Psoas muscle (tissue), 8 donors: ENCODE data around the gene ME1. TPM values are rescaled to one million over a fixed set of nuclear protein-coding genes. Genes with fewer than 3 reads are reported as not detected.

Experiments used
- ATAC-seq, 4 donors: fragments of 200-7000 bp; cut with Tn5 transposase; one replicate each; pipeline ENCODE4 v1.9.1; 2020; ENCODE audit warnings: moderate library complexity in 3 of 4, mild to moderate bottlenecking in 2 of 4
- DNase-seq, 2 donors: peaks; one replicate each; pipeline ENCODE4 v3.0.0-alpha.2; 2020
- H3K27ac ChIP-seq: fragments of 200-600 bp; one replicate; pipeline ENCODE4 v1.8.0; 2022
- H3K27me3 ChIP-seq, 3 donors: fragments of 200-600 bp in 1 of 3; one replicate each; pipeline versions ENCODE4 v1.6.1 to v1.8.0; 2013 to 2022; ENCODE audit warnings: low read length in 2 of 3, mild to moderate bottlenecking in 2 of 3, moderate library complexity in 1 of 3; ENCODE audit not compliant: insufficient read depth in 3 of 3
- H3K36me3 ChIP-seq, 2 donors: fragments of 200-600 bp in 1 of 2; one replicate each; pipeline versions ENCODE4 v1.6.1 to v1.8.0; 2013 to 2022; ENCODE audit warnings: low read depth in 1 of 2, mild to moderate bottlenecking in 1 of 2, moderate library complexity in 1 of 2; ENCODE audit not compliant: insufficient read depth in 1 of 2
- H3K4me1 ChIP-seq: fragments of 200-600 bp; one replicate; pipeline ENCODE4 v1.8.0; 2022
- H3K4me3 ChIP-seq: fragments of 200-600 bp; one replicate; pipeline ENCODE4 v1.8.0; 2022; ENCODE audit warnings: mild to moderate bottlenecking
- H3K9me3 ChIP-seq: fragments of 200-600 bp; one replicate; pipeline ENCODE4 v1.8.0; 2022
- CTCF ChIP-seq: fragments of 200-600 bp; IDR thresholded peaks from one replicate; pipeline ENCODE4 v1.8.0; 2022; ENCODE audit warnings: antibody characterized with exemption
- WGBS, 3 donors: extraction: QIAGEN DNeasy Blood & Tissue Kit; methylation state at CpG; one replicate each; pipeline versions ENCODE4 v1.1.6 to v1.1.7; 2013; 5-methylcytosine and 5-hydroxymethylcytosine counted together
- intact Hi-C, 2 donors: fragments of 100-400 bp; cut with DNase I; formaldehyde crosslinking; loops; one replicate each; pipeline versions ENCODE4 v1.11.0 to v1.14.2; 2022
- polyA plus RNA-seq, 3 donors: library from polyadenylated mRNA; stranded (reverse); fragments of 200-250 nt; gene quantifications; one replicate each; pipeline ENCODE4 v1.2.3, GENCODE V29; 2013
- total RNA-seq, 4 donors: library from RNA; stranded (reverse); fragmentation: NEBNext Ultra II Directional in 2 of 4; extraction: Animal tissue kit (Norgen Biotek cat#: 25700) in 2 of 4; gene quantifications; one replicate each; pipeline versions ENCODE4 v1.2.1 to v1.2.4, GENCODE V29; 2021 to 2023
- donor health status: healthy with polysubstance abuse.
- donor health status: DM: no; HTN: no; CAD: no; lungs with moderate emphysema.
- donor health status: Bipolar disorder and iron deficiency.
- donor health status: healthy.
- donor health status: DM: yes; HTN: yes; CAD: no.
- donor health status: DM: no; HTN: no; CAD: no.
- donor health status: DM: no; HTN: no; CAD: no.
- donor health status: DM: yes; HTN: yes; CAD: no.

The ME1 gene
- total and polyA plus RNA-seq, 7 donors, result 13.5 to 52.2 (median 33.2) TPM

GRCh38 chr6:83429857-83430610 lies 817 bp downstream of the ME1 start:
- no peaks in the 10 kb centered on the region for H3K27me3 ChIP-seq
- intact Hi-C loops, result loop anchor here in 1 of 2 donors (10.0 kb wide), 1 partner anchor 45 kb away; no protein-coding TSS in a partner anchor
- H3K9me3 ChIP-seq, result peaks cover 7% of the 10 kb centered on the region
- TF ChIP-seq CTCF, result no peak
- peak in 1 of 2 donors; percentile 30 for DNase-seq
- peak overlapping the region; percentile 82 for H3K27ac ChIP-seq
- peaks cover 10% of the 10 kb centered on the region for H3K4me1 ChIP-seq
- ATAC-seq, result peak; percentile 55 to 69 (median 66)
- no peaks in the 10 kb centered on the region for H3K36me3 ChIP-seq
- WGBS, 3 donors, result 22 to 38% (median 22%) methylated on average over 13 of the region's 13 CpGs
- H3K4me3 ChIP-seq, result peak overlapping the region; percentile 89

- ATAC-seq, result no peak
- H3K9me3 ChIP-seq, result peaks cover 14% of the 10 kb centered on the region
- no peak for DNase-seq
- peaks cover 10% of the 10 kb centered on the region for H3K4me1 ChIP-seq
- no peaks in the 10 kb centered on the region for H3K36me3 ChIP-seq
- intact Hi-C loops, result loop anchor here in 1 of 2 donors (10.0 kb wide), 1 partner anchor 46 kb away; no protein-coding TSS in a partner anchor
- no peak for TF ChIP-seq CTCF
- peak overlapping the region; percentile 82 for H3K27ac ChIP-seq
- WGBS, 3 donors, result 42 to 77% (median 53%) methylated on average over 1 of the region's 1 CpG
- H3K4me3 ChIP-seq, result peak overlapping the region; percentile 89
- no peaks in the 10 kb centered on the region for H3K27me3 ChIP-seq
Observed at GRCh38 chr6:83429269-83429668, 1.6 kb downstream of the ME1 start.

- H3K4me1 ChIP-seq, result peaks cover 13% of the 10 kb centered on the region
- no peak for ATAC-seq
- WGBS, 3 donors, result 47 to 97% (median 96%) methylated on average over 1 of the region's 1 CpG
Observed at GRCh38 chr6:83424392-83425018, 6.3 kb downstream of the ME1 start.

GRCh38 chr6:83417880-83418663 lies 12.8 kb downstream of the ME1 start:
- WGBS, 3 donors, result 75 to 86% (median 79%) methylated on average over 3 of the region's 3 CpGs
- Histone ChIP-seq H3K27me3 (no peaks in the 10 kb centered on the region), H3K9me3 (no peaks in the 10 kb centered on the region), H3K4me1 (no peaks in the 10 kb centered on the region), H3K4me3 (no peak overlapping the region), H3K27ac (no peak overlapping the region), H3K36me3 (no peaks in the 10 kb centered on the region)
- intact Hi-C loops, result no loop called here
- TF ChIP-seq CTCF, result peak; percentile 61
- ATAC-seq, result peak in 2 of 4 donors; percentile 58 to 82
- DNase-seq, result no peak

More at GRCh38 chr6:83424392-83425018, 6.3 kb downstream of the ME1 start:
- Histone ChIP-seq H3K4me3 (no peak overlapping the region), H3K27ac (no peak overlapping the region), H3K9me3 (peaks cover 16% of the 10 kb centered on the region), H3K27me3 (no peaks in the 10 kb centered on the region), H3K36me3 (peaks cover 0 to 7% of the 10 kb centered on the region in 2 donors)
- TF ChIP-seq CTCF, result no peak
- intact Hi-C loops, result loop anchor here in 1 of 2 donors (10.0 kb wide), 1 partner anchor 50 kb away; no protein-coding TSS in a partner anchor
- no peak for DNase-seq
